Measurements from ENCODE around the gene EHMT1. TPM values are rescaled to one million over a fixed set of nuclear protein-coding genes. Genes with fewer than 3 reads are reported as not detected.

EHMT1 gene
- polyA plus RNA-seq, 1 experiment: 23.3 TPM

DNA sequence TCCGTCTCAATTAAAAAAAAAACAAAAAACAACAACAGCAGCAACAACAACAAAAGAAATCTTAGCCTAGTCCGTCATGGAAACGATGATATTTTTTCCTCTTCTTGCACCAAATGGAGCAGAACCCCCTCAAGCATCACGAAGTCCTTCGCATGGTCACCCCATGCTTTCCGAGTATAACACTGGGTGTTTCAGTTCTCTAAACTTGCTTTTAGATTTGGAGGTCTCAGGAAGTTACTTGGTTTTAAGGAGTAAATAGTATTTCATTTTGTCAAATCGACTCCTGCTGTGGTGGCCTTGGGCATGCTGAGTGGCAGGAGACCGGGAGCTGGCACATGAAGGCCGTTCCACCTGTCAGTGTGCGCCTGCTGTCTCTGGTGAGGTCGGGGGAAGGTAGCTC lies 140.3 kb downstream of the EHMT1 start:
- TF ChIP-seq, protein P1, sequence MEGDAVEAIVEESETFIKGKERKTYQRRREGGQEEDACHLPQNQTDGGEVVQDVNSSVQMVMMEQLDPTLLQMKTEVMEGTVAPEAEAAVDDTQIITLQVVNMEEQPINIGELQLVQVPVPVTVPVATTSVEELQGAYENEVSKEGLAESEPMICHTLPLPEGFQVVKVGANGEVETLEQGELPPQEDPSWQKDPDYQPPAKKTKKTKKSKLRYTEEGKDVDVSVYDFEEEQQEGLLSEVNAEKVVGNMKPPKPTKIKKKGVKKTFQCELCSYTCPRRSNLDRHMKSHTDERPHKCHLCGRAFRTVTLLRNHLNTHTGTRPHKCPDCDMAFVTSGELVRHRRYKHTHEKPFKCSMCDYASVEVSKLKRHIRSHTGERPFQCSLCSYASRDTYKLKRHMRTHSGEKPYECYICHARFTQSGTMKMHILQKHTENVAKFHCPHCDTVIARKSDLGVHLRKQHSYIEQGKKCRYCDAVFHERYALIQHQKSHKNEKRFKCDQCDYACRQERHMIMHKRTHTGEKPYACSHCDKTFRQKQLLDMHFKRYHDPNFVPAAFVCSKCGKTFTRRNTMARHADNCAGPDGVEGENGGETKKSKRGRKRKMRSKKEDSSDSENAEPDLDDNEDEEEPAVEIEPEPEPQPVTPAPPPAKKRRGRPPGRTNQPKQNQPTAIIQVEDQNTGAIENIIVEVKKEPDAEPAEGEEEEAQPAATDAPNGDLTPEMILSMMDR (IDR thresholded peaks at IDR 0.05; ENCODE audit: insufficient read depth, low read depth, low read length): no peak
- CTCF ChIA-PET: interaction anchor here (1.8 kb wide), 1 partner anchor 9 kb away, joined by 6 read pairs; no protein-coding TSS in a partner anchor
- no peaks in the 10 kb centered on the region for H3K27me3 ChIP-seq (ENCODE audit: control insufficient read depth, insufficient read depth, low read length)
- DNase-seq (ENCODE audit: low read depth): no peak
- H3K36me3 ChIP-seq (ENCODE audit: control insufficient read depth, insufficient read depth, low read length): peaks cover 29% of the 10 kb centered on the region
- no peak overlapping the region for H3K4me3 ChIP-seq (ENCODE audit: low read depth, low read length)
- POLR2A ChIA-PET: no interaction called here

DNA sequence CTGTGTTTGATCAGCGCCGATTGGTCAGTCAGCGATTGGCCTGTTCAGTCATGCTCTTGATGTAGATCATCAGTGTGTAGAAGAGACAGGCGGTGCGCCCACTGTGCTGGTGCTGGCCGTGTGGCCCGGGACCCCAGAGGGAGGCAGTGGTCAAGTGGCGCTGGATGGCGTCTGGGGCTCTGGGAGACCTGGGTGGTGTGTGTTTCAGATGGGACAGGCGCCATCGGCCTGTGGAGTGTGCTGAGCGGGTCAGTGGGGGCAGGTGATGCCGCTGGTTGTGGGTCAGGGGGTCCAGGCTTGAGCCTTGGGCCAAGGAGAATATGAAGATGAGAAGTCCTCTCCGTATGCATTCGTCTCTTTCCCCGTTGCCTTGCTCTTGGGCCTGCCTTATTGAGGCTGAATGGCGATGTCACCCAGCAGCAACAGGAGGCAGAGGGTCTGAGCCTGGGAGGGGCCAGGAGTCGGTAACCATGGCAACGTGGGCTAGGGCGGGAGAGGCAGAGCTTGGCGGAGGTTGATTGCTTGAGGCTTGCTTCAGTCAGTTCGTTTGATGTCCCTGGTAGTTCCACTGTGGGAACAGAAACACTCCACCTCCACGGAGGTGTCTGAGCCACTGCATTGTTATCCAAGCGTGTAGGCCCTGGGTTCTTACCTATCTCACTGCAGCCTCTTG lies 141.0 kb downstream of the EHMT1 start:
- POLR2A ChIA-PET: no interaction called here
- no peak overlapping the region for H3K4me3 ChIP-seq (ENCODE audit: low read depth, low read length)
- no peaks in the 10 kb centered on the region for H3K27me3 ChIP-seq (ENCODE audit: control insufficient read depth, insufficient read depth, low read length)
- peaks cover 27% of the 10 kb centered on the region for H3K36me3 ChIP-seq (ENCODE audit: control insufficient read depth, insufficient read depth, low read length)
- no peak for DNase-seq (ENCODE audit: low read depth)
- TF ChIP-seq, protein P1 (IDR thresholded peaks at IDR 0.05; ENCODE audit: insufficient read depth, low read depth, low read length): no peak
- CTCF ChIA-PET: no interaction called here

GRCh38 chr9:137760426-137760825 lies 141.6 kb downstream of the EHMT1 start:
- H3K4me3 ChIP-seq (ENCODE audit: low read depth, low read length): no peak overlapping the region
- no peaks in the 10 kb centered on the region for H3K27me3 ChIP-seq (ENCODE audit: control insufficient read depth, insufficient read depth, low read length)
- CTCF ChIA-PET: no interaction called here
- TF ChIP-seq, protein P1 (IDR thresholded peaks at IDR 0.05; ENCODE audit: insufficient read depth, low read depth, low read length): no peak
- peaks cover 26% of the 10 kb centered on the region for H3K36me3 ChIP-seq (ENCODE audit: control insufficient read depth, insufficient read depth, low read length)
- DNase-seq (ENCODE audit: low read depth): no peak
- POLR2A ChIA-PET: no interaction called here

DNA sequence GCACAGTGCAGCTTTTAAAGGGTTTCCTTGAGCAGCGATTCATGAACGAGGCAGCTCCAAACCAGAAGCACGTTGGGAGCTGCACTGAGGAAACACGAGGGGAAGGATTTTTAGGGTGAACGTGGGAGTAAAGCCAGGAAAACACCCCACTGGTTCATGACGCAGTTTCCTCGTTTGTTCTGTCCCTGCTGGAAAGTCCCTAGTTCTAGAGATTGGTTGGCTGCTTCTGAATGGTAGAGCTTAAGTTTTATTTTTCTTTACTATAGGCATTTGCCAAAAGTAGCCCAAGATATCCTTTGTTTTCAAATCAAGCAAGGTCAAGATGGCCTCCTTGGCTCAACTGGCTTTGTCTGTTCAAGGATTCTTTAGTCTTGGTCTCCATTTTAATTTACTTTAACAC lies 142.2 kb downstream of the EHMT1 start:
- H3K36me3 ChIP-seq (ENCODE audit: control insufficient read depth, insufficient read depth, low read length): peaks cover 26% of the 10 kb centered on the region
- ChIA-PET CTCF (interaction anchor here (1.0 kb wide), 1 partner anchor 22 kb away, joined by 3 read pairs; no protein-coding TSS in a partner anchor), POLR2A (no interaction called here)
- no peaks in the 10 kb centered on the region for H3K27me3 ChIP-seq (ENCODE audit: control insufficient read depth, insufficient read depth, low read length)
- TF ChIP-seq, protein P1 (IDR thresholded peaks at IDR 0.05; ENCODE audit: insufficient read depth, low read depth, low read length): no peak
- DNase-seq (ENCODE audit: low read depth): no peak
- H3K4me3 ChIP-seq (ENCODE audit: low read depth, low read length): no peak overlapping the region

GRCh38 chr9:137761793-137762192 lies 143.0 kb downstream of the EHMT1 start:
- DNase-seq (ENCODE audit: low read depth): no peak
- TF ChIP-seq, protein P1 (IDR thresholded peaks at IDR 0.05; ENCODE audit: insufficient read depth, low read depth, low read length): no peak
- ChIA-PET CTCF (interaction anchor here (1.0 kb wide), 1 partner anchor 22 kb away, joined by 3 read pairs; no protein-coding TSS in a partner anchor), POLR2A (no interaction called here)
- H3K36me3 ChIP-seq (ENCODE audit: control insufficient read depth, insufficient read depth, low read length): peaks cover 26% of the 10 kb centered on the region
- no peak overlapping the region for H3K4me3 ChIP-seq (ENCODE audit: low read depth, low read length)
- no peaks in the 10 kb centered on the region for H3K27me3 ChIP-seq (ENCODE audit: control insufficient read depth, insufficient read depth, low read length)
